ENCODE measurements around the gene DLG2.

GRCh38 chr11:83881428-83881827 lies 1745.7 kb downstream of the DLG2 start:
- TF ChIP-seq CTCF (IDR thresholded peaks at IDR 0.05) (no peak), POLR2AphosphoS5 (IDR thresholded peaks at IDR 0.05) (no peak), EP300 (IDR thresholded peaks at IDR 0.05) (no peak)
